ENCODE measurements around the gene APLP2.
"Not testable (repeated sequence)": the region's sequence is repeated elsewhere in the genome, so short reads cannot be mapped to it uniquely, and the experiment has no call there.

The APLP2 gene

DNA sequence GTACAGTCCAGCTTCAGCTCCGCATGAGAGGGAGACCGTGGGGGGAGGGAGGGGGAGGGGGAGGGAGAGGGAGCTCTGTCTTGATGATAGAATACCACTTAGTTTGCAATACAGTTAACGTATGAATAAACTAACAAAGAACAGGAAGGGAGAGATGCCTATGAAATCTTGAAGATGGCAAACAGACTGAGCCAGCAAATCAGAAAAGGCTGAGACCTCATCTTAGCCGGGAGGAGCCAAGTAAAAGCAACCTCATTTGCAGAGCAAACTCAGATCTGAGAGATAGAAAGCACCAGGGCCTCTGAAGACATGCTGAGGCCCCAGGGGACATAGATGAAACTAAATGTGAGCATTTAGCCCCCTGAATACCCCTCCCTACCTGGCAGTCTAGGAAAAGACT is 23.0 kb downstream of the APLP2 start:
- DNase-seq: no peak

DNA sequence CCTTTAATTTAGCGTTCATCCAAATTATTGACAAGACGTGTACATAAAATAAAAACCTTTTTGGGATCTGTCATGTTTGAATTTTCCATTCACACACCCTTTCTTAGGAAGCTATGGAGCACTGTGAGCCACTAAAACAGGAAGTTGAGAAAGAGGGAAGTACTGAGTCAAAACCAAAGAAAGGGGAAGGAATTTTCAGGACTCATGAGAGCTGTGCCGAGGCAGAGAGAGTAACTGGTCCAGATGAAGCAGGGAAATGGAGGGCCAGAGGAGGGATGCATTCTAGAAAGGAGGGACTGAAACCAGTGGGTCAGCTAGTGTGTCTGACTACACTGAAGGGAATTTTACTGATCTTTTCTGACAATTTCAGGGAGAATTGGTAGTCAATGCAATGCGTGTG is 24.9 kb downstream of the APLP2 start:
- DNase-seq: no peak

DNA sequence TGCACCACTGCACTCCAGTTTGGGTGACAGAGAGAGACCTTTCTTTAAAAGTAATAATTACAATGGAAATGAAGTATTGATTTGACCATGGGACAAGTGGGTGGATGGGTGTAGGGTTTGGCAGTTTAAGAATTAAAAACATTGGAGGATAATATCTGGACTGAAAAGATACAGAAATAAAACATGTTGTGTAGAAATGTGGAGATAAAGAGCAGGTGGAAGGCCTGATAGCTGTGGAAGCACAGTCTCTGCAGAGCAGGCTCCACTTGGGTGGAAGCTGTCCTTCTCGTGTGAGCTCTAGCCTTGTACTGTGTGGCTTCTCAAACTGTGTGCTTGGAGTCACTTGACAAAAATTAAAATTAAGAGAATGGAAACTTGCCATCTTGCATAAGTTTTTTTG is 25.6 kb downstream of the APLP2 start:
- no peak for DNase-seq

DNA sequence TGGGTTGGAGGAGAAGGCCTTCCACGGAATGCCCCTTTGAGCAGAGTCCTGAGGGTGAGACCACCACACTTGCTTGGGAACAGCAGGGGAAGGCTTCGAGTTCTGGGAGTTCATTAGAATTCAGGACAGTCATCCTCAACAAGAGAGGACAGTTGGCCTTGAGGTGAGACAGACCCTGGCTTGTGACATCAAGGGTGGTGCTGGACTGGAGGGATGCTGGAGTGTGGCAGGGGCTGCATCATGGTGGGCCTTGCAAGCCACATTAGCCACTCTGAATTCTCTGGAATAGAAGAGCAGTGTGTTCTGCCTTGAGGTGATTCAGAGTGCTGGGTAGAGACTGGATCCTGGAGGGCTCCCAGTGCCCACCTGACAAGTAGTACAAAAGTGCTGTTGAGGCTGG is 26.3 kb downstream of the APLP2 start:
- no peak for DNase-seq

DNA sequence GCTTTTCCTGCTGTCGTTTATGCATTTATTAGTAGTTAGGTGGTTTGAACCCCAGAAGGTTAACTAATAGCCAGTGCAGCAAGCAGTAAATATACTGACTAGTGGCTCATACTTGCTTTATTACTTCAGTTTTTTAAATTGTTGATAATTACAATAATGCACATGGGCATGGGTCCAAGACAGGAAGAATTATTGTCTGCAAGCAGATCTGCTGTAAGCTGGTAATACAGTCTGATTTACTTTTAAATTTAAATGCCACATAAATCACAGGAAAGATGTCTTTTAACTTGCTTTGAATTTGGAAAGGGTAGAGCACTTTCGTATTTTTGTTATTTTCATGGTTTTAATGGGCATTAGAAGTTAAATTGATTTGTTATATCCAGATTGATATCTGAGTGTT is 27.1 kb downstream of the APLP2 start:
- no peak for DNase-seq

DNA sequence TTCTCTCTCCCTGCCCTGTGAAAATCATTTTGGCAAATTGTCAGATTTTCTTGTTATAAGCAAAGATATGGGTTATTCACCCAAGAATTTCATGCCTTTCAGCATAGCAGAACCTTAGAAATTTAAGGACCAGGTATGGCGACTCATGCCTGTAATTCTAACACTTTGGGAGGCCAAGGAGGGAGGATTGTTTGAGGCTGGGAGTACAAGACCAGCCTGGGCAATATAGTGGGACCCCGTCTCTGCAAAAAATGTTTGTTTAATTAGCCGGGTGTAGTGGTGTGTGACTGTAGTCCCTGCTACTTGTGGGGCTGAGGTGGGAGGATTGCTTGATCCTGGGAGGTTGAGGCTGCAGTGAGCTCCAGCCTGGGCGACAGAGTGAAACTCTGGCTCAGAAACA is 27.6 kb downstream of the APLP2 start:
- no peak for DNase-seq

DNA sequence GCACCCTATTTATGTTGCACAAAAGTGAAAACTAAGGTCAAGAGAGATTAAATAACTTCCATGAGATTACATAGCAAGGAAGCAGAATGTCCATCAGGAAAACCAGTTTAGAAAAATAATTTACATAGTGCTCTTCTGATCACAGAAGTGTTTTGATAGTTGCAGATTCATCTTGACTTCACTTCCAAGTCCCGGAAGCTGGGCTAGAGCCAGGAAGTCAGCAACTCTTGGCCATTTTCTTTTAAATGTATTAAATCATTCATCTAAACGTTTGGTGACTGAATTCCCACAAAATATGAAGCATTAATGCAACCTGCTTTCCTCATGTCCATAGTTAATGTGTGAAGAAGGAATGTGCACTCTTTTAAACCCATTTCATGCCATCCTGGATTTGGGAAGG is 29.7 kb downstream of the APLP2 start:
- no peak for DNase-seq

DNA sequence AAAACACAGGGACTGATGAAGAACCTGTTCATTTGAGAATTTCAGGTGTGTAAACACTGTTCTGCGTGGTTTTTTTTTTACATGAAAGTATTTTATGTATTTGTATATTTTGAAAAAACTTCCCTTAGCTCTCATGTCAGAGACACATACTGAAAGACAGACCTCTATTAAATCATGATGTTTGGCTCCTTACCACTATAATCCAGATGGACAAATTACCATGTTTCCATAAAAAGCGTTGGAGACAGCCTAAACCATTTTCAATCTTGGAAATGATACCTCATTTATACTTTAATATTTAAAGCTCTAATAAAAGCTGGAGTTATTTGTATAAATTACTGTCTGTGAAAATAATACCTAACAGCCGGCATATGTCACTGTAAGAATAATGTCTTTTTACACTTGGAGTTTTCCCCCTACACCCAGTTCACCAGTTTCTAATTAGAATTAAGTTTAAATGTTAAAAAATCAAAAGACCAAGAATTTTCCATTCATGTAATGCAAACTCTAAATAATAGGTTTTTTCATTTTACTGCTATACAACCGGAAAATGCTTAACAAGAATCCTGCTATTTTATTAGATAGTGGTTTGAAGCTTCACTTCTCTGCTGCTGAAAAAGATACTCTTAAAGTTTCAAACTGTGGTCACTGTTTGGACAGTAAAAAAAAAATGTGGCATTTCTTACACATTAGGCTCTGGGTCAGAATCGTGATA is 30.8 kb downstream of the APLP2 start:
- DNase-seq: no peak

DNA sequence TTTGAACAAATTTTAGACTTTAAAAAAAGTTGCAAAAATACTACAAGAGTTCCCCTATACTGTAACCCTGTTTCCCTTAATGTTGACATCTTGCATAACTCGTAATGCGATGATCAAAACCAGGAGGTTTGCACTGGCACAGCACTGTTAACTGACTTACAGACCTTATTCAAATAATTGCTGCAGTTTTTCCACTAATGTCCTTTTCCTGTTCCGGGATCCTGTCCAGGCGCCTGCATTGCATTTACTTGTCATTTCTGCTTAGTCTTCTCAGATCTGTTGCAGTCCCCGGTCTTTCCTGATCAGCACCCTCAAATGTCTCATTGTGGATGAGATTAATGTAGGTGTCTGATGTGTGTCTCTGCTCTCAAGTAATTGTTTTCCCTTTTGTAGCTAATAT is 32.0 kb downstream of the APLP2 start:
- no peak for DNase-seq

DNA sequence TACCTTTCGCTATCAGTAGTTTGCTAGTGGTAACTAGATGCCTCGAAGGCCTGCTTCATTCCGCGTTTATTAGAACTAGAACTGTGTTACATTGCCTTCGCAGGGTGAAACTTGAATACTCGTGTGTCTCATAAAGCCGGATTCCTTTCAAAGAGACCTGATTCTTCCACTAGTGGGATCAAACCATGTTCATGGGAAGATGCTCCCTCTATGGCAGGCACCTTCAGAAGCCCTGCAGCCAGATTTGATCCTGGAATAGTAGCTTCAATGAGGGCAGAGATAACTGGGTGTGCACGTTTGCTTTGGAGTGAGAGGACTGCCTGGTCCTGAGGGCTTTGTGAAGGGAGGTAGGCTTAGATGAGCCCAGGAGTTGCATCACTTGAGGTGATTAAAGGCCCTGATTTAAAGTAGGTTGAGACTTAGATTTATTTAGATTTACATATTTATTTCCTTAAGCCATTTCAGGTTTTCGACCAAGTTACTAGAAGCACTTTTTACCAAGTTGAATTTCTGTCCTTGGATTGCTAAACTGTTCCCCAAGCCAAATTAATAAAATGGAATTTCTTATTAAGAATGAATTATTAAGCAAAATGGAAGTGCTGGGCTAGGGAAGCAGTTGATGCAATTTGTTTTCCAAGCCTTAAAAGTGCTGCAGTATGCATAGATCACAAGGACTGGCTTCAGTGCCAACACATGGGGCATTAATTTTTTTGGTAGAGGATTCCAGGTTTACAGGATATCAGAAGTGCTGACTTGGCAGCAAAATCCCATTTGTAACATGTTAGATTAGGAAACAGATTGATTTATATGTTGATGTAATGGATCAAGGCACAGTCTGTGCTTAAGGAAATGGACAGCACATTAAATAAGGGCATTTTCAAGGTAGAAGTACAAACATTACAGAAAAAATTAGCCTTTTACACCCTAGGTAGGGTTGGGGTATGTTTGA is 32.9 kb downstream of the APLP2 start:
- no peak for DNase-seq

DNA sequence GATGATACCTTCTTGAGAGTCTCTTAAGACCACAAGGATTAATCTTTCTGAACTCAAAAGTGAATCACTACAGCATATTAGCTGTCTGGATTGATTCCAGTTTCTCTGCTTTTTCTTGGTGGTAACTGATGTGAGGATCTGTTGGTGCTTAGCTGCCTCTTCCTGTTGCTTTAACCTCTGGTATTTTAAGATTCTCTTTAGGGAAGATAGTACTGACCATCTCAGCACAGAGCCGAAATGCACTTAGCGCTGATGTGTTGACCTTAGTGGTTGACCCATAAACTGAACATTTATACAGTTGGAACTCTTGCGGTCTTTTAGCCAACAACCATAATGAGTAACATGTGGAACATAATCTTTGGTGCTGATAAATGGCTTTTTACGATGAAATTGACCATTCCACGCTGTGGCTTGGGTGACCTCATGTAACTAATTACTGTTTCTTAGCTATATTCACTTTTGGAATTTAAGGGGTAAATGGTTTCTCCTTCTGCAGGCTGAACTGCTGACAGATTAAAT is 33.7 kb downstream of the APLP2 start:
- no peak for DNase-seq

DNA sequence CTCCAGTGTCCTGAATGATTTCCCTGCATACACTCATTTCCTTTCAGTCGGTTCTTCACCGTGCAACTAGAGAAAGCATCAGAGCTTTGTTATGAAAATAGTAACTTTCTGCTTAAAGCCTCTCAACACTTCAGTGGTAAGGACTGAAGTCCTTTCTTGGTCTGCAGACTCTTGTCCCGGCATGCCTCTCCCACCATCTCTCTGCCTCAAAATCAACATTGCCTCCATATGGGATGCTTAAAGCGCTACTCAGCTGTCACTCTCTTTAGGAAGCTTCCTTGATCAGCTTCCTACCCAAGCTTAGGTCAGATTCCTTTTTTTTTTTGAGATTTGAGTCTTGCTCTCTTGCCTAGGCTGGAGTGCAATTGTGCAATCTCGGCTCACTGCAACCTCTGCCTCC is 36.7 kb downstream of the APLP2 start:
- no peak for DNase-seq

DNA sequence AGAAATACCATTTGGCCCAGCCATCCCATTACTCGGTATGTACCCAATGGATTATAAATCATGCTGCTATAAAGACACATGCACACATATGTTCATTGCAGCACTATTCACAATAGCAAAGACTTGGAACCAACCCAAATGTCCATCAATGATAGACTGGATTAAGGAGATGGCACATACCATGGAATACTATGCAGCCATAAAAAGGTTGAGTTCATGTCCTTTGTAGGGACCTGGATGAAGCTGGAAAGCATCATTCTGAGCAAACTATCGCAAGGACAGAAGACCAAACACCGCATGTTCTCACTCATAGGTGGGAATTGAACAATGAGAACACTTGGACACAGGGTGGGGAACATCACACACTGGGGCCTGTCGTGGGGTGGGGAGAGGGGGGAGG is 39.0 kb downstream of the APLP2 start:
- DNase-seq: not testable (repeated sequence)

DNA sequence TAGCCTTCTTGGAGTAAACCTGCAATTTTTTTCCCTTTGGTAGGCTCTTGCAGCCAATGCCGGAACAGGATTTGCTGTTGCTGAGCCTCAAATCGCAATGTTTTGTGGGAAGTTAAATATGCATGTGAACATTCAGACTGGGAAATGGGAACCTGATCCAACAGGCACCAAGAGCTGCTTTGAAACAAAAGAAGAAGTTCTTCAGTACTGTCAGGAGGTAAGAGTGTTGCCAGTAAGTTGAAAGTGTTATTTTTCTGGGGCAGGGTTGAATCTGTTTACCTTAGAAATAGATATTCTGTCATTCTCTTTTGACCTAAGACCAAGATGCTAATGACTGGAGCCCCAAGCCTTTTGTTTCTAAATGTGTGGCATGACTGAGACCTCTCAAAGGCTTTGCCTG is 39.7 kb downstream of the APLP2 start:
- DNase-seq: no peak

DNA sequence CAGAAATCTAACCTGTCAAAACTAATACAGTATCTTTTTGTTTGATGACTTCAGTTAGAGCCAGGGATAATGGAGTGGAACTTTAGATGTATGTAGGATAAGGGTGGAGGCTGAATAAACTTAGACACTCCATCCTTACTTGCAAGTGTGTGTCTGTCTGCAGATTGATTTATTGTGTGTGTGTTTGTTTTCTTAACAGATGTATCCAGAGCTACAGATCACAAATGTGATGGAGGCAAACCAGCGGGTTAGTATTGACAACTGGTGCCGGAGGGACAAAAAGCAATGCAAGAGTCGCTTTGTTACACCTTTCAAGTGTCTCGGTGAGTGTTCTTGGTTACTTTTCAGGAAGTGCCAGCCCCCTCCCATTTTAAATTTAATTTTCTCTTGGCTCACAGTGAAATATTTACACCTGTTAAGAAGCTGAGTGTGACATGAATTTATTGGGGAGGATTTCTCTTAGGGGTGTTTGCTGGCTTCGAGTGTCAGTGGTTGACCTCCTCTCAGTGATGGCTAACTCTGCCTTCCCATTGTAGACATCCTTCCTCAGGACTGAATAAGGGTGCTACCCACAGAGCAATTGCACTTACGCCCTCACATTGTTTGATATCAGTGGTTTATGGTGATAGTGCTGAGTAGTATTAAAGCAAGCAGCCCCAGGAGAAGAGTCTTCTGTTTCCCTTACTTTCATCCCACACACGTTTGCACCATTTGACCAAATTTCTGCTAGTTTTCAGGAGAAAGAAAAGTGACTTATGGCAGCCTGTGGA is 40.8 kb downstream of the APLP2 start:
- DNase-seq: no peak

DNA sequence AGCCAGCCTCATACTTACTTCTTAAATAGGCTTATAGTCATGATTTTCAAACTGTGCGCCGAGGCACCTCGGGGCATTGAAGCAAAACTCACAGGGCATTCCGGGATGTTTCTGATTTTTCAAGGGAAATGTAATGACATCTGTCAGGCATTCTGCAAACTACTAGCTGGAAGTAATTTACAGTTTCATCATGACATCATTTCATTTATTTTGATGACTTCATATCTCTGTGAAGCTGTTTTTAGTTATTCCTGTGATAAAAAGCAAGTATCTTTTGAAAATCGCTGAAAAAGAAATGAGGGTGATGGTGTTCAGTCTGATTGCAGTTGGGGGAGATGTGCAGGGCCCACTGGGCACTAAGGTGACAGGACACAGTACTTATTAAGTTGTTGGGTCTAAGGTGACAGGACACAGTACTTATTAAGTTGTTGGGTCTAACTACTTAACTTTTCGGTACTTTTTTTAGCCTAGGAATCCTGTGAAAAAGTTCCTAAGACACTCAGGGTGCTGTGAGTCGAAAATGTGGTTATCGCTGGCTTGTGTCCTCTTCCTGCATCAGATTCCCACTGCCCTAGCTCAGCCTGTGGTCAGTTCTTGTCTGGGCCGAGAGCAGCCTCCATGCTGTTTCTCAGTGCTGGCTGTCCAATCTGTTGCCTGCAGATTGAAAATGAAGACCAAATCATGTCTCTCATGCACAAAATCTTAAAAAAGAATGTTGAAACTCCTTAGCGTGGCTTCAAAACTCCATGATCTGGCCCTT is 42.6 kb downstream of the APLP2 start:
- DNase-seq: no peak

DNA sequence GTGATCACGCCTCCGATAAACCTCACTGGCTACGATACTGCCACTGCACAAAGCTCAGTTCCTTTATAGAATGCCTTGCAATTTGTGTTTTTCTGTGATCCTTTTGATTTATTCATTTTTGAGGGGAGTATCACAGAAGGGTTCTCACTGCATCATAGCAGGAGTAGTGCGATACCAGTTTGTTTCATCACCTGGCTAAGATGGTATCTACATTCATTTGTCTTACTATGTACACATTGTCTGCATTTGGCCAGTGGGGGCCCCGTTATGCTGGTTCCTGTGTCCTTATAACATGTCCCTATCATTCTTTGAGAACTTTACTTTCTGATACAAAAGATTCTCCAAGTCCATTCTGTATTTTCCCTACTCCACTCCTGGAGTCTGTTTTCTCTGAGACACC is 44.6 kb downstream of the APLP2 start:
- DNase-seq: no peak

DNA sequence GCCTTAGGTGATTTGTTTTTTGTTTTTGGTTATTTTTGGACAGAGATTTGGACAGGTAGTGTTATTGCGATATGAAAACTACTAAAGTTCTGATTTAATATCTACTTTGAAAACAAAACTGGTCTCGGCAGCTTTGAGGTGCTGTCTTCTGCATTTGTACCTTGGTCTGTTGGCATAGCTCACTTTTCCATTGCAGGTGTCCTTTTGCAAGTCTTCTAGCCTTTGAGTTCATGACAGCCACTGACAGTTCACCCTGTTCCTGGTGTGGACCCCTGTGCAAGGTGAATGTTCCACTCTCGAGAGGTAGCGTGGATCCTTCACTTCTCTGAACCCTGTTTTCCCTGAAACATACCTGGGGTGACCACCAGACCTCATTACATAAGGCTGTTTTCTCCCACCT is 45.0 kb downstream of the APLP2 start:
- no peak for DNase-seq

DNA sequence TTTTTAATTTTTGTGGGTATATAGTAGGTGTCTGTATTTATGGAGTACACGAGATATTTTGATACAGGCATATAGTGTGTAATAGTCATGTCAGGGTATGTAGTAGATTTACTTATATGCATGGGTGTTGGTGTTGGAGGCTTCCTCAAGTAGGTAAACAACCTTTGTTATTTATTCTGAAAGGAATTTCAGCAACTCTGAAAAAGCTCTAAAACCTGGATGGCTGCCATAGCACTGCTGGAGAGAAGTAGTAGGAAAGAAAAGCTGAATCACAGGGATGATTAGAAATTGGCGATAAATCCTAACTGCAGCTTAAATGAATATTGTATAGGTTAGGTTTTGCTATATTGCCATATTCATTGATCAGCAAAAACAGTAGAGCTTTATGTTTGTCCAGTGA is 45.5 kb downstream of the APLP2 start:
- DNase-seq: no peak

DNA sequence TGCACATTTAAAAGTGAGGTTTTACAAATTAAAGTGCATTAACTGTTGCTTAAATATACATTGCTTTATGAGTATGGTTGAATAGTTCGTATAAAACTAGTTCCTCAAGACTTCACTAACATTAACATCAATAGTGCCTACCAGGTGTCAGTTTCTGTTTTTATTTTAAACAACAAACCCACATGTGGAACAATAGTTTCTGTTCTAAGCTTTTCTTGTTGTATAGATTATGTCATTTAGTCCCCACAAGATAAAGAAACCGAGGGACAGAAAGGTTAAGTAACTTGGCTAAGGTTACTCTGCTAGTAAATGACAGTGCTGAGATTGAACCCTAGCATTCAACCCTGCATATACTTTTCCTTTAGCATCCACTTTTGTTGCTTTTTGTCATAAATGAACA is 48.5 kb downstream of the APLP2 start:
- DNase-seq: no peak

DNA sequence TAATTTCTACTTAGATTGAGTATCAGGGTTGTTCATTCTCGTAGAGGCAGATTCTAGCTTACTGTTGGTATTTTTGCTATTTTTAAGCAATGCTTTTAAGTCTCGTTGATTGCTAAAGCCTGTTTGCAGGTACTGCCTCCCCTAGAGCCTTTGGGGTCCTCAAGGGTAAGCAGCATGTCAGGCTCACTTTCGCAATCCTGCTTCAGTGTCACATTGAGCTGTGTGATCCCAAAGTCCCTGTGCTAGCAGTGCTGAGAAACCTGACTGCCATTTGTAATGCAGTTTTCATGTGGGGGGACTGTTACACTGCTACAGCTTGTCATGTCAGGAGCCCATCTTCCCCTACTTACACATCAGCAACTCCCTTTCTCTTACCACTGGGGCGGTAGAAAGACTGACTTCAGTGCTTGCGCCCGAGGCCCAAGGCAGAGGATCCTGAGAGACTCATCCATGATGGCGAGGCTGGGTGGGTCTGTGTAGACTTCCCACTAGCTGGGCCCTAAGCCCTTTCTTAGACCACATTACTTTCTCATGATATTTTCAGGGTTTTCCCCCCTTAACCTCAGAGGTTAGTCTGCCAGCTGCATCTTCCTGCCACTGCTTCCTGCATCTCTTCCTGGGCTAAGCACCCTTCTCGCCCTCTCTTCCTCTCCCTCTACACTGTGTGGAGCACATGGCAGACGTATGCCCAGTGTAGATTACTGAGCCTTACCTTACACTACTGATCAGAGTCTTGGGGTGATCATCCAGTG is 49.1 kb downstream of the APLP2 start:
- DNase-seq: no peak

DNA sequence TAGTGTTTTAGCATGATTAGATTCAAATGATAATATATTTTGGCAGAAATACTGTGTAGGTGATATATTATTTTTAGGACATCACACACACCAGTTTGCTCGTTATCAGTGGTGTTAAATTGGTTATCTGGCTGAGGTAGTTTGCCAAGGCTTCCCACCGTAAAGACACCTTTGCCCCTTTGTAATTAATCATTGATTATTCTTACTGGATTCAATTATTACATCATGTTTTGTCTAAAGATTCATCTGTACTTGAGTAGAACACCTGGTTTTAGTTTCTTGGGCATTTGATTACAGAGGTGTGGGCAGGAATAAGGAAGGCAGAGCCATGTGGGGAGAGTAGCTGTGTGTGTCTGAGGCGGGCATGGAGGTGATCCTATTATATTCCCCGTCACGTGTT is 50.4 kb downstream of the APLP2 start:
- DNase-seq: no peak

All from activated CD4-positive, CD25-positive, alpha-beta regulatory T cell (primary cell).